Measurements from ENCODE around the gene TMEM151B. TPM values are rescaled to one million over a fixed set of nuclear protein-coding genes. Genes with fewer than 3 reads are reported as not detected.

Gene TMEM151B
- total RNA-seq, 1 donor from 2014 or later = not detected

DNA sequence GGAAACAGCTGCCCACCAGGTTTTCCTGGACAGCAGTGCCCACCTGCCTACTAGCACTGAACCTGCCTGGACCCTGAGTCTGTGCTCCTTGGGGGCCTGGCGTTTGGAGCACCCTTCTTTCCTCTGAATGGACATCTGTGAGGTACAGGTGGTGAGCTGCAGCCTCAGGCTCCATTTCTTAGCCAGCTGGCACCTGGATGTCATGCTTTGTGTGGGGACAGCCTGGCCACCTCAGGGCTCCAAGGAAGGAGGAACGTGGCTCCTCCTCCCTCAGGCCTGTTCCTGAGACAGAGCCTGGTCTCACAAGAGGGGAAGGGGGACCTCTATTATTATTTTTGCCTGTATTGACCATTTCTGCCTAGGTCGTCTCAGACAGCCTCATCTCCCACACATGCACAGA is 8.1 kb downstream of the TMEM151B start:
- ChIA-PET POLR2A (no interaction called here), CTCF (no interaction called here)
- intact Hi-C loops (cut with micrococcal nuclease) = no loop called here

DNA sequence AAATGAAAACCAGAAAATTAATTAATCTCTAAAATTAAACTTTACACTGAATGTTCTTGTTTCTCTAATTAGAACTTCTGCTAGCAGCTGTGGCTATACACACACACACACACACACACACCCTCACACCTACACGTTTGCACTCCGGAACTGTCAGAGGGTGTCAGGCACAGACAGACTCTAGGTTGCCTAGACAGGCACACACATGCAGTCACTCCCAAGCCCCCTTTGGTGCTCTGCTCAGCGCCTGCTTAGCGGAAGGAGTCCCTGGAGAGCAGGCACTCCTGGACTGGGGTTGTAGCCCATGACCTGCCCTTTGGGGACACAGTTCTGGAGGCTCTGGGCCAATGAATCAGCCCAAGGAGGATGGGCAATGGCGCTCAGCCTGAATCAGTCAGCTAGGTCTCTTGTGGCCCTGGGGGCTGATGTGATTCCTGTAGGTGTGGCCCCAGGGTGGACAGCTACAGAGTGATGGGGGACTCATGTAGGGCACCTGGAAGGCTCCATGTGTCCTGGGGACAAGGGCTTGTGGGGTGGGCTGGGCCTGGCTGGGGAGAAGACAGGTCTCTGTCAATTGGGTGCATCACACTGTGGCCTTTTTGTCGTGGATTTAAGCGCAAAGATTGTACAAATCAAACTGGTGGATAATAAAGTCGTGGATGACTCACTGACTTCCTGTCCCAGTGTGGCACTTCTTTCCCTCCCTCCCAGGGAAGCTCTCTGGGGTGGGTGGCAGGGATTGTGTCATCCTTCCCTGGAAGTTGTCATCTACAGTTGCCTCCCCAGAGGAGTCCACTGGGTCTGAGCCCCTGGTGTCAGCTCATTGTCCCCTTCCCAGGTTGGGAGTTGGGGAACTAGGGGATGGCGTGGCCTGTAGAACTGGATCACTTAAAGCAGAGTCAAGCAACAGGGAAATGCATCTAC is 8.8 kb downstream of the TMEM151B start:
- TF ChIP-seq, protein P1, sequence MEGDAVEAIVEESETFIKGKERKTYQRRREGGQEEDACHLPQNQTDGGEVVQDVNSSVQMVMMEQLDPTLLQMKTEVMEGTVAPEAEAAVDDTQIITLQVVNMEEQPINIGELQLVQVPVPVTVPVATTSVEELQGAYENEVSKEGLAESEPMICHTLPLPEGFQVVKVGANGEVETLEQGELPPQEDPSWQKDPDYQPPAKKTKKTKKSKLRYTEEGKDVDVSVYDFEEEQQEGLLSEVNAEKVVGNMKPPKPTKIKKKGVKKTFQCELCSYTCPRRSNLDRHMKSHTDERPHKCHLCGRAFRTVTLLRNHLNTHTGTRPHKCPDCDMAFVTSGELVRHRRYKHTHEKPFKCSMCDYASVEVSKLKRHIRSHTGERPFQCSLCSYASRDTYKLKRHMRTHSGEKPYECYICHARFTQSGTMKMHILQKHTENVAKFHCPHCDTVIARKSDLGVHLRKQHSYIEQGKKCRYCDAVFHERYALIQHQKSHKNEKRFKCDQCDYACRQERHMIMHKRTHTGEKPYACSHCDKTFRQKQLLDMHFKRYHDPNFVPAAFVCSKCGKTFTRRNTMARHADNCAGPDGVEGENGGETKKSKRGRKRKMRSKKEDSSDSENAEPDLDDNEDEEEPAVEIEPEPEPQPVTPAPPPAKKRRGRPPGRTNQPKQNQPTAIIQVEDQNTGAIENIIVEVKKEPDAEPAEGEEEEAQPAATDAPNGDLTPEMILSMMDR (IDR thresholded peaks at IDR 0.05) = no peak
- Mint-ChIP-seq H3K27me3 (peaks cover 51% of the 10 kb centered on the region), H3K36me3 (ENCODE audit: low read depth) (no peaks in the 10 kb centered on the region), H3K4me1 (no peaks in the 10 kb centered on the region), H3K4me3 (no peak overlapping the region), H3K27ac (no peak overlapping the region), H3K9me3 (no peaks in the 10 kb centered on the region)
- POLR2A ChIA-PET = no interaction called here
- DNase-seq (no peak), ATAC-seq (ENCODE audit: low read depth) (no peak)
- CTCF ChIA-PET = no interaction called here
- intact Hi-C loops (cut with micrococcal nuclease) = no loop called here

More for the DNA sequence above, 8.1 kb downstream of the TMEM151B start:
- Mint-ChIP-seq H3K27ac (no peak overlapping the region), H3K4me3 (no peak overlapping the region), H3K36me3 (ENCODE audit: low read depth) (no peaks in the 10 kb centered on the region), H3K27me3 (peaks cover 49% of the 10 kb centered on the region), H3K9me3 (no peaks in the 10 kb centered on the region), H3K4me1 (no peaks in the 10 kb centered on the region)
- DNase-seq (no peak), ATAC-seq (ENCODE audit: low read depth) (no peak)
- TF ChIP-seq, protein P1 (IDR thresholded peaks at IDR 0.05) = no peak

DNA sequence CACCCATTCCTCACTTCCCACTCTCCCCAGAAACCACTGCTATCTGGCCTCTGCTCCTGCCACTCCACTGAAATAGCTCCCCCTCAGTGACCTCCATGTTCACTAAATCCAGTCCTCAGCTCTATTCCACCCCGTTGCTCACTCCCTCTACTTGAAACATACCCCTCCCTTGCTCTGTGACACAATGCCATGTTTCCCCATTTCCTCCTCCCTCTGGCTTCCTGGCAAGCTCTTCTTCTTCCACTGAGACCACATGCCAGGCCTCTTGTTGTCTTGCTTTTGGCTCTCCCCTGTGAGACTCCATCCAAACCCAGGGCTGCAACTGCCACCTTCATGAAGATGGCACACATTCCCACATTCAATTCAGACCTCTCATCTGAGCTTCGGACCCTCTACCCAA is 13.9 kb downstream of the TMEM151B start:
- H3K9me3 Mint-ChIP-seq = no peaks in the 10 kb centered on the region
- H3K27ac Mint-ChIP-seq = no peak overlapping the region
- CTCF ChIA-PET = no interaction called here
- no peak for ATAC-seq (ENCODE audit: low read depth)
- H3K36me3 Mint-ChIP-seq (ENCODE audit: low read depth) = no peaks in the 10 kb centered on the region
- no peak for DNase-seq
- no peak overlapping the region for H3K4me3 Mint-ChIP-seq
- intact Hi-C loops (cut with micrococcal nuclease) = no loop called here
- H3K27me3 Mint-ChIP-seq = peaks cover 53% of the 10 kb centered on the region
- H3K4me1 Mint-ChIP-seq = no peaks in the 10 kb centered on the region
- POLR2A ChIA-PET = no interaction called here
- TF ChIP-seq, protein P1 (IDR thresholded peaks at IDR 0.05) = no peak

DNA sequence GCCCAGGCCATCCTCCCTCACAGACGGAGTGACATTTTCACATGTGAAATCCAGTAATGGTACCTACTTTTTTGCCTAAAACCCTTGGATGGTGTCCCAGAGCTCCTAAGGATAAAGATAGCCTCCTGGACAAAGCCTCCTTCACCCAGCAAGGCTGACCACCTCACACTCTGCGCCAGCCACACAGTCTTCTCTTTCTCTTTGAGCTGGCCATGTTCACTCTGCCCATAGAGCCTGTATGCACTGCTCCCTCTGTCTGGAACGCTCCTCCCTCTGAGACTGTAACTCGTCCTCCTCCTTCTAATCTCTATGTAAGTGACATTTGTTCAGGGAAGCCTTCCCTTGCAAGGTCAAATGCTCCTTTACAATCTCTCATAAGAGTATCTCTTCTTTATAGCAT is 14.6 kb downstream of the TMEM151B start:
- Mint-ChIP-seq H3K27ac (no peak overlapping the region), H3K9me3 (no peaks in the 10 kb centered on the region), H3K4me1 (no peaks in the 10 kb centered on the region), H3K27me3 (peaks cover 52% of the 10 kb centered on the region), H3K4me3 (no peak overlapping the region), H3K36me3 (ENCODE audit: low read depth) (no peaks in the 10 kb centered on the region)
- POLR2A ChIA-PET = no interaction called here
- ATAC-seq (ENCODE audit: low read depth) (no peak), DNase-seq (no peak)
- TF ChIP-seq, protein P1 (IDR thresholded peaks at IDR 0.05) = no peak
- intact Hi-C loops (cut with micrococcal nuclease) = no loop called here
- CTCF ChIA-PET = no interaction called here

- ATAC-seq (ENCODE audit: low read depth) = no peak
- no peaks in the 10 kb centered on the region for H3K4me1 Mint-ChIP-seq
- ChIA-PET CTCF (no interaction called here), POLR2A (no interaction called here)
- DNase-seq = no peak
- TF ChIP-seq, protein P1 (IDR thresholded peaks at IDR 0.05) = no peak
- H3K9me3 Mint-ChIP-seq = no peaks in the 10 kb centered on the region
- H3K36me3 Mint-ChIP-seq (ENCODE audit: low read depth) = no peaks in the 10 kb centered on the region
- intact Hi-C loops (cut with micrococcal nuclease) = no loop called here
- no peak overlapping the region for H3K4me3 Mint-ChIP-seq
- H3K27ac Mint-ChIP-seq = no peak overlapping the region
- peaks cover 53% of the 10 kb centered on the region for H3K27me3 Mint-ChIP-seq
These were observed 15.5 kb downstream of the TMEM151B start for GRCh38 chr6:44285552-44286284.
